ENCODE measurements around the gene COBLL1.

DNA sequence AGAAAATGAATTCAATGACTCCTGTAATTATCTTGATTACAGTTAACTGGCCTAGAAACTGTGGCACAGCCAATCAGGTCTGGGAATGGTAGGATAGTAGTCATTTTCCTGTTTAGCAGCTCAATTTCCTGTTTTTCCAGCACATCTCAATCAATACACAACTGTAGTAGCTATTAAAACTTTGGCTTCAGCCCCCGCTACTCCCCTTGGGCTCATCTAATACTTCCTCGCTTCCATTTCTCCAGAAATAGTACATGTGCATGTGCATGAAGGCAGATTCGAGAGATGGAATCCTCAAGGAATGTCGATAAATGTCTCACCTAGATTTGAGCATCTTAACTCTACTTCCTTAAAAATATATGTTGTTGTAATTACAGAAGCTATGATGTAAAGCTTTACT is 9.7 kb downstream of the COBLL1 start:
- TF ChIP-seq, protein P1, sequence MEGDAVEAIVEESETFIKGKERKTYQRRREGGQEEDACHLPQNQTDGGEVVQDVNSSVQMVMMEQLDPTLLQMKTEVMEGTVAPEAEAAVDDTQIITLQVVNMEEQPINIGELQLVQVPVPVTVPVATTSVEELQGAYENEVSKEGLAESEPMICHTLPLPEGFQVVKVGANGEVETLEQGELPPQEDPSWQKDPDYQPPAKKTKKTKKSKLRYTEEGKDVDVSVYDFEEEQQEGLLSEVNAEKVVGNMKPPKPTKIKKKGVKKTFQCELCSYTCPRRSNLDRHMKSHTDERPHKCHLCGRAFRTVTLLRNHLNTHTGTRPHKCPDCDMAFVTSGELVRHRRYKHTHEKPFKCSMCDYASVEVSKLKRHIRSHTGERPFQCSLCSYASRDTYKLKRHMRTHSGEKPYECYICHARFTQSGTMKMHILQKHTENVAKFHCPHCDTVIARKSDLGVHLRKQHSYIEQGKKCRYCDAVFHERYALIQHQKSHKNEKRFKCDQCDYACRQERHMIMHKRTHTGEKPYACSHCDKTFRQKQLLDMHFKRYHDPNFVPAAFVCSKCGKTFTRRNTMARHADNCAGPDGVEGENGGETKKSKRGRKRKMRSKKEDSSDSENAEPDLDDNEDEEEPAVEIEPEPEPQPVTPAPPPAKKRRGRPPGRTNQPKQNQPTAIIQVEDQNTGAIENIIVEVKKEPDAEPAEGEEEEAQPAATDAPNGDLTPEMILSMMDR (IDR thresholded peaks at IDR 0.05; ENCODE audit: insufficient read depth, low read depth, low read length) = no peak
- no peak for TF ChIP-seq EZH2 (IDR thresholded peaks at IDR 0.05; ENCODE audit: insufficient read depth, low read length)
